ENCODE data around the gene FAM50B. TPM values are rescaled to one million over a fixed set of nuclear protein-coding genes. Genes with fewer than 3 reads are reported as not detected.

Gene FAM50B
- total and polyA plus RNA-seq, 2 of the 4 experiments (the other 2 are of a cell fraction), result 4.1 to 7.4 TPM

- Histone ChIP-seq H3K9ac (ENCODE audit: low read depth, low read length) (no peak overlapping the region), H3K4me2 (ENCODE audit: low read depth, low read length) (no peak overlapping the region), H3K9me3 (ENCODE audit: control insufficient read depth, insufficient read depth, low read length) (no peaks in the 10 kb centered on the region), H4K20me1 (ENCODE audit: insufficient read depth, low read length) (no peaks in the 10 kb centered on the region), H2BK20ac (ENCODE audit: low read depth, low read length) (no peak overlapping the region), H3K4ac (ENCODE audit: low read depth, low read length) (no peak overlapping the region), H2BK15ac (ENCODE audit: low read depth, low read length) (no peak overlapping the region), H2BK120ac (ENCODE audit: low read depth, low read length) (no peak overlapping the region), H3K4me3 (ENCODE audit: insufficient read depth, low read depth, low read length) (no peak overlapping the region), H3K14ac (replicated peaks; ENCODE audit: low read depth, low read length) (no peak overlapping the region), H3K4me1 (ENCODE audit: control insufficient read depth, insufficient read depth, low read length) (no peaks in the 10 kb centered on the region), H2BK5ac (ENCODE audit: low read depth, low read length, poor library complexity, severe bottlenecking) (no peak overlapping the region), H3K27ac (ENCODE audit: insufficient read depth, low read length) (no peak overlapping the region), H4K91ac (ENCODE audit: insufficient read depth, low read depth, low read length) (no peak overlapping the region), H2AK9ac (replicated peaks; ENCODE audit: low read depth, low read length, poor library complexity) (no peak overlapping the region), H2AFZ (replicated peaks; ENCODE audit: low read length, poor library complexity) (no peak overlapping the region), H3K23ac (ENCODE audit: low read depth, low read length) (no peak overlapping the region), H4K8ac (ENCODE audit: low read depth in 2 of 2, low read length in 2 of 2) (no peak overlapping the region), H3K56ac (ENCODE audit: extremely low read depth, insufficient read depth, low read length) (no peak overlapping the region), H2AK5ac (ENCODE audit: low read depth, low read length) (no peak overlapping the region), H3K36me3 (ENCODE audit: control insufficient read depth, insufficient read depth, low read length) (no peaks in the 10 kb centered on the region), H3K79me1 (ENCODE audit: low read depth in 1 of 2, low read length in 2 of 2) (no peaks in the 10 kb centered on the region), H4K5ac (ENCODE audit: low read depth, low read length) (no peak overlapping the region), H3K27me3 (ENCODE audit: control insufficient read depth, insufficient read depth, low read length) (peaks cover 2% of the 10 kb centered on the region; the same call in 1 of the 2 replicates), H3K9me1 (ENCODE audit: insufficient read depth, low read length) (no peaks in the 10 kb centered on the region; the same call in 1 of the 2 replicates), H3K18ac (ENCODE audit: low read depth, low read length) (no peak overlapping the region)
- ChIA-PET POLR2A (ENCODE audit: unreplicated experiment) (no interaction called here), CTCF (no interaction called here)
- DNase-seq (no peak), ATAC-seq (ENCODE audit: low read depth) (no peak)
- dilution Hi-C loops (cut with HindIII; ENCODE audit: low sequenced_read_pairs, unreplicated experiment) (no loop called here), in situ Hi-C loops (cut with MboI; ENCODE audit: low sequenced_read_pairs) (no loop called here), intact Hi-C loops (cut with micrococcal nuclease) (no loop called here)
- no TSS peak for BruUV-seq (replicated peaks)
- WGBS, 2 experiments (ENCODE audit: extremely low coverage in 2 of 2, insufficient read length in 1 of 2), result 100% methylated on average over 2 of the region's 5 CpGs; no CpG with 5 or more reads in 1 of the 2 experiments
- no peak for TF ChIP-seq CTCF (conservative IDR thresholded peaks at IDR 0.05; ENCODE audit: low read depth, low read length)
- no peak for TF ChIP-seq RFX5 (IDR thresholded peaks at IDR 0.05; ENCODE audit: low read depth, low read length)
- TF ChIP-seq CEBPB (IDR thresholded peaks at IDR 0.05; ENCODE audit: low read depth, low read length), result no peak
- no peak for TF ChIP-seq ELK1 (IDR thresholded peaks at IDR 0.05; ENCODE audit: borderline replicate concordance, low read depth, low read length)
- TF ChIP-seq MAZ (IDR thresholded peaks at IDR 0.05; ENCODE audit: borderline replicate concordance, low read depth, low read length), result no peak
- TF ChIP-seq MAFK (IDR thresholded peaks at IDR 0.05; ENCODE audit: low read depth, low read length), result no peak
- no peak for TF ChIP-seq USF2 (IDR thresholded peaks at IDR 0.05; ENCODE audit: low read depth, low read length)
These were observed 26.3 kb downstream of the FAM50B start for GRCh38 chr6:3875486-3875885.

Measured in IMR-90 (cell line).